ENCODE measurements around the gene OR2H1.

OR2H1 gene

GRCh38 chr6:29465279-29465678, 8.3 kb downstream of the OR2H1 start:
- TF ChIP-seq CTCF (IDR thresholded peaks at IDR 0.05; ENCODE audit: borderline replicate concordance, insufficient read depth, low read depth, low read length) = no peak
- no peak overlapping the region for H3K4me3 ChIP-seq (ENCODE audit: low read depth, low read length)

- TF ChIP-seq CTCF (IDR thresholded peaks at IDR 0.05; ENCODE audit: borderline replicate concordance, insufficient read depth, low read depth, low read length) = no peak
Measured at GRCh38 chr6:29465801-29466200, 8.8 kb downstream of the OR2H1 start.

GRCh38 chr6:29466241-29466640, 9.3 kb downstream of the OR2H1 start:
- H3K4me3 ChIP-seq (ENCODE audit: low read depth, low read length) = no peak overlapping the region
- no peak for TF ChIP-seq CTCF (IDR thresholded peaks at IDR 0.05; ENCODE audit: borderline replicate concordance, insufficient read depth, low read depth, low read length)

More at GRCh38 chr6:29465801-29466200, 8.8 kb downstream of the OR2H1 start:
- H3K4me3 ChIP-seq (ENCODE audit: low read depth, low read length) = no peak overlapping the region

- no peak overlapping the region for H3K4me3 ChIP-seq (ENCODE audit: low read depth, low read length)
- no peak for TF ChIP-seq CTCF (IDR thresholded peaks at IDR 0.05; ENCODE audit: borderline replicate concordance, insufficient read depth, low read depth, low read length)
Measured at GRCh38 chr6:29474996-29475395, 18.0 kb downstream of the OR2H1 start.

- no peak overlapping the region for H3K4me3 ChIP-seq (ENCODE audit: low read depth, low read length)
- no peak for TF ChIP-seq CTCF (IDR thresholded peaks at IDR 0.05; ENCODE audit: borderline replicate concordance, insufficient read depth, low read depth, low read length)
Measured at GRCh38 chr6:29477923-29478450, 21.0 kb downstream of the OR2H1 start.

- TF ChIP-seq CTCF (IDR thresholded peaks at IDR 0.05; ENCODE audit: borderline replicate concordance, insufficient read depth, low read depth, low read length) = no peak
- no peak overlapping the region for H3K4me3 ChIP-seq (ENCODE audit: low read depth, low read length)
Measured at GRCh38 chr6:29478740-29479139, 21.8 kb downstream of the OR2H1 start.

- TF ChIP-seq CTCF (IDR thresholded peaks at IDR 0.05; ENCODE audit: borderline replicate concordance, insufficient read depth, low read depth, low read length) = no peak
- H3K4me3 ChIP-seq (ENCODE audit: low read depth, low read length) = no peak overlapping the region
Measured at GRCh38 chr6:29479560-29479959, 22.6 kb downstream of the OR2H1 start.
